ENCODE results near the gene SLC2A13.

DNA sequence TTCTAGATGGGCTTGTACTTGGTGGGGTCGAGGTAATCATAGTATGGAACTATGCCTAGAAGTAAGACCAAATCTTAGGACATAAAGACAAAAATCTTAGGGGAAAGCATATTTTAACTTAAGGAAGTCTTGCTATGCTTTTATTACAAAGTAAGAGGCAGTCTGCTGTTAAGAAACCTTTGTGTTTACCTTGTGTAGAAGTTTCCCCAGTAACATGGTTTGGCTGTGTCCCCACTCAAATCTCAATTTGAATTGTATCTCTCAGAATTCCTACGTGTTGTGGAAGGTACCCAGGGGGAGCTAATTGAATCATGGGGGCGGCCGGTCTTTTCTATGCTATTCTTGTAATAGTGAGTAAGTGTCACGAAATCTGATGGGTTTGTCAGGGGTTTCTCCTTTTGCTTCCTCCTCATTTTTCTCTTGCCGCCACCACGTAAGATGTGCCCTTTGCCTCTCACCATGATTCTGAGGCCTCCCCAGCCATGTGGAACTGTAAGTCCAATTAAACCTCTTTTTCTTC is 323.8 kb downstream of the SLC2A13 start:
- TF ChIP-seq, protein P1, sequence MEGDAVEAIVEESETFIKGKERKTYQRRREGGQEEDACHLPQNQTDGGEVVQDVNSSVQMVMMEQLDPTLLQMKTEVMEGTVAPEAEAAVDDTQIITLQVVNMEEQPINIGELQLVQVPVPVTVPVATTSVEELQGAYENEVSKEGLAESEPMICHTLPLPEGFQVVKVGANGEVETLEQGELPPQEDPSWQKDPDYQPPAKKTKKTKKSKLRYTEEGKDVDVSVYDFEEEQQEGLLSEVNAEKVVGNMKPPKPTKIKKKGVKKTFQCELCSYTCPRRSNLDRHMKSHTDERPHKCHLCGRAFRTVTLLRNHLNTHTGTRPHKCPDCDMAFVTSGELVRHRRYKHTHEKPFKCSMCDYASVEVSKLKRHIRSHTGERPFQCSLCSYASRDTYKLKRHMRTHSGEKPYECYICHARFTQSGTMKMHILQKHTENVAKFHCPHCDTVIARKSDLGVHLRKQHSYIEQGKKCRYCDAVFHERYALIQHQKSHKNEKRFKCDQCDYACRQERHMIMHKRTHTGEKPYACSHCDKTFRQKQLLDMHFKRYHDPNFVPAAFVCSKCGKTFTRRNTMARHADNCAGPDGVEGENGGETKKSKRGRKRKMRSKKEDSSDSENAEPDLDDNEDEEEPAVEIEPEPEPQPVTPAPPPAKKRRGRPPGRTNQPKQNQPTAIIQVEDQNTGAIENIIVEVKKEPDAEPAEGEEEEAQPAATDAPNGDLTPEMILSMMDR (IDR thresholded peaks at IDR 0.05 in 2 of 3, conservative IDR thresholded peaks at IDR 0.05 in 1 of 3; ENCODE audit: control insufficient read depth in 2 of 3, extremely low read depth in 1 of 3, insufficient read depth in 1 of 3, low read depth in 3 of 3, low read length in 3 of 3) = no peak
- TF ChIP-seq, protein P2, sequence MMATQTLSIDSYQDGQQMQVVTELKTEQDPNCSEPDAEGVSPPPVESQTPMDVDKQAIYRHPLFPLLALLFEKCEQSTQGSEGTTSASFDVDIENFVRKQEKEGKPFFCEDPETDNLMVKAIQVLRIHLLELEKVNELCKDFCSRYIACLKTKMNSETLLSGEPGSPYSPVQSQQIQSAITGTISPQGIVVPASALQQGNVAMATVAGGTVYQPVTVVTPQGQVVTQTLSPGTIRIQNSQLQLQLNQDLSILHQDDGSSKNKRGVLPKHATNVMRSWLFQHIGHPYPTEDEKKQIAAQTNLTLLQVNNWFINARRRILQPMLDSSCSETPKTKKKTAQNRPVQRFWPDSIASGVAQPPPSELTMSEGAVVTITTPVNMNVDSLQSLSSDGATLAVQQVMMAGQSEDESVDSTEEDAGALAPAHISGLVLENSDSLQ (IDR thresholded peaks at IDR 0.05) = no peak
- TF ChIP-seq POLR2A (IDR thresholded peaks at IDR 0.05; ENCODE audit: low read depth, low read length) (no peak), ZNF622 (IDR thresholded peaks at IDR 0.05) (no peak), SREBF1 (IDR thresholded peaks at IDR 0.05; ENCODE audit: low read length) (no peak), BHLHE40 (IDR thresholded peaks at IDR 0.05; ENCODE audit: borderline replicate concordance in 1 of 2, low read depth in 2 of 2, low read length in 1 of 2) (no peak), EZH2 (IDR thresholded peaks at IDR 0.05; ENCODE audit: borderline replicate concordance, control insufficient read depth, low read depth, low read length) (no peak)
- TF ChIP-seq, protein P3, sequence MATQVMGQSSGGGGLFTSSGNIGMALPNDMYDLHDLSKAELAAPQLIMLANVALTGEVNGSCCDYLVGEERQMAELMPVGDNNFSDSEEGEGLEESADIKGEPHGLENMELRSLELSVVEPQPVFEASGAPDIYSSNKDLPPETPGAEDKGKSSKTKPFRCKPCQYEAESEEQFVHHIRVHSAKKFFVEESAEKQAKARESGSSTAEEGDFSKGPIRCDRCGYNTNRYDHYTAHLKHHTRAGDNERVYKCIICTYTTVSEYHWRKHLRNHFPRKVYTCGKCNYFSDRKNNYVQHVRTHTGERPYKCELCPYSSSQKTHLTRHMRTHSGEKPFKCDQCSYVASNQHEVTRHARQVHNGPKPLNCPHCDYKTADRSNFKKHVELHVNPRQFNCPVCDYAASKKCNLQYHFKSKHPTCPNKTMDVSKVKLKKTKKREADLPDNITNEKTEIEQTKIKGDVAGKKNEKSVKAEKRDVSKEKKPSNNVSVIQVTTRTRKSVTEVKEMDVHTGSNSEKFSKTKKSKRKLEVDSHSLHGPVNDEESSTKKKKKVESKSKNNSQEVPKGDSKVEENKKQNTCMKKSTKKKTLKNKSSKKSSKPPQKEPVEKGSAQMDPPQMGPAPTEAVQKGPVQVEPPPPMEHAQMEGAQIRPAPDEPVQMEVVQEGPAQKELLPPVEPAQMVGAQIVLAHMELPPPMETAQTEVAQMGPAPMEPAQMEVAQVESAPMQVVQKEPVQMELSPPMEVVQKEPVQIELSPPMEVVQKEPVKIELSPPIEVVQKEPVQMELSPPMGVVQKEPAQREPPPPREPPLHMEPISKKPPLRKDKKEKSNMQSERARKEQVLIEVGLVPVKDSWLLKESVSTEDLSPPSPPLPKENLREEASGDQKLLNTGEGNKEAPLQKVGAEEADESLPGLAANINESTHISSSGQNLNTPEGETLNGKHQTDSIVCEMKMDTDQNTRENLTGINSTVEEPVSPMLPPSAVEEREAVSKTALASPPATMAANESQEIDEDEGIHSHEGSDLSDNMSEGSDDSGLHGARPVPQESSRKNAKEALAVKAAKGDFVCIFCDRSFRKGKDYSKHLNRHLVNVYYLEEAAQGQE (IDR thresholded peaks at IDR 0.05; ENCODE audit: low read depth, low read length) = no peak

Data from GM12878 (cell line).